H9 (cell line): ENCODE measurements around the gene TSPAN18. TPM values are rescaled to one million over a fixed set of nuclear protein-coding genes. Genes with fewer than 3 reads are reported as not detected.

Source experiments
- DNase-seq: peaks from one replicate; pipeline ENCODE4 v3.0.0-alpha.2; 2017
- H2AFZ ChIP-seq: one replicate; pipeline ENCODE4 v1.6.1; 2013; ENCODE audit warnings: mild to moderate bottlenecking, low read length, control low read depth, moderate library complexity
- H2AK5ac ChIP-seq: 2 replicates; pipeline ENCODE4 v1.6.1; 2013; ENCODE audit warnings: low read length, control low read depth, mixed read lengths; ENCODE audit not compliant: insufficient read length
- H2BK120ac ChIP-seq: one replicate; pipeline ENCODE4 v1.6.1; 2013; ENCODE audit warnings: low read depth, mild to moderate bottlenecking, low read length, control low read depth, inconsistent platforms; ENCODE audit not compliant: poor library complexity, severe bottlenecking
- H2BK12ac ChIP-seq: 2 replicates; pipeline ENCODE4 v1.6.1; 2013; ENCODE audit warnings: low read length, control low read depth, mixed read lengths, low read depth; ENCODE audit not compliant: insufficient read length
- H2BK15ac ChIP-seq: 2 replicates; pipeline ENCODE4 v1.6.1; 2013; ENCODE audit warnings: low read depth, low read length, control low read depth
- H2BK20ac ChIP-seq: one replicate; pipeline ENCODE4 v1.6.1; 2013; ENCODE audit warnings: low read depth, mild to moderate bottlenecking, low read length, control low read depth, inconsistent platforms; ENCODE audit not compliant: poor library complexity, severe bottlenecking
- H2BK5ac ChIP-seq: 2 replicates; pipeline ENCODE4 v1.6.1; 2013; ENCODE audit warnings: low read length, control low read depth, mixed read lengths; ENCODE audit not compliant: insufficient read length
- H3K14ac ChIP-seq: 2 replicates; pipeline ENCODE4 v1.6.1; 2013; ENCODE audit warnings: low read length, control low read depth; ENCODE audit not compliant: insufficient read depth
- H3K18ac ChIP-seq: 2 replicates; pipeline ENCODE4 v1.6.1; 2013; ENCODE audit warnings: low read depth, mild to moderate bottlenecking, mixed read lengths, low read length, control low read depth; ENCODE audit not compliant: insufficient read length
- H3K23ac ChIP-seq: 2 replicates; pipeline ENCODE4 v1.6.1; 2013; ENCODE audit warnings: low read length, control low read depth, mixed read lengths, low read depth; ENCODE audit not compliant: insufficient read length
- H3K23me2 ChIP-seq: 2 replicates; pipeline ENCODE4 v1.6.1; 2013; ENCODE audit warnings: low read depth, mild to moderate bottlenecking, mixed read lengths, low read length, control low read depth; ENCODE audit not compliant: insufficient read length, poor library complexity, severe bottlenecking
- H3K27ac ChIP-seq: 2 replicates; pipeline ENCODE4 v1.5.1; 2013; ENCODE audit warnings: low read length, control low read depth, mixed read lengths, low read depth; ENCODE audit not compliant: insufficient read length
- H3K27me3 ChIP-seq: 2 replicates; pipeline ENCODE4 v1.6.1; 2013; ENCODE audit warnings: low read length, control low read depth, inconsistent platforms; ENCODE audit not compliant: insufficient read depth
- H3K4ac ChIP-seq: 2 replicates; pipeline ENCODE4 v1.6.1; 2013; ENCODE audit warnings: low read depth, mild to moderate bottlenecking, control low read depth, inconsistent platforms, low read length, moderate library complexity
- H3K4me1 ChIP-seq: 2 replicates; pipeline ENCODE4 v1.6.1; 2013; ENCODE audit warnings: low read length, control low read depth, inconsistent platforms; ENCODE audit not compliant: insufficient read depth
- H3K4me2 ChIP-seq: 2 replicates; pipeline ENCODE4 v1.6.1; 2013; ENCODE audit warnings: low read length, control low read depth, mixed read lengths; ENCODE audit not compliant: insufficient read length, insufficient read depth
- H3K56ac ChIP-seq: 2 replicates; pipeline ENCODE4 v1.6.1; 2013; ENCODE audit warnings: low read depth, mild to moderate bottlenecking, mixed read lengths, low read length, control low read depth; ENCODE audit not compliant: insufficient read length
- H3K79me1 ChIP-seq: 2 replicates; pipeline ENCODE4 v1.6.1; 2013; ENCODE audit warnings: low read depth, mild to moderate bottlenecking, moderate library complexity, low read length, control low read depth, inconsistent platforms; ENCODE audit not compliant: insufficient read depth, poor library complexity, severe bottlenecking
- H3K79me2 ChIP-seq: 2 replicates; pipeline ENCODE4 v1.6.1; 2013; ENCODE audit warnings: low read length, control low read depth, inconsistent platforms; ENCODE audit not compliant: insufficient read depth
- H3K9ac ChIP-seq: 2 replicates; pipeline ENCODE4 v1.6.1; 2013; ENCODE audit warnings: low read length, control low read depth, mixed read lengths; ENCODE audit not compliant: insufficient read length; ENCODE audit errors: extremely low read depth
- H3K9me3 ChIP-seq: one replicate; pipeline ENCODE4 v1.6.1; 2013; ENCODE audit warnings: low read depth, low read length, inconsistent platforms; ENCODE audit not compliant: control insufficient read depth
- H3T11ph ChIP-seq: one replicate; pipeline ENCODE4 v1.6.1; 2013; ENCODE audit warnings: mild to moderate bottlenecking, low read length, control low read depth, inconsistent platforms
- H4K20me1 ChIP-seq: one replicate; pipeline ENCODE4 v1.6.1; 2013; ENCODE audit not compliant: control insufficient read depth, insufficient read length, insufficient read depth
- H4K5ac ChIP-seq: 2 replicates; pipeline ENCODE4 v1.6.1; 2013; ENCODE audit warnings: low read depth, mild to moderate bottlenecking, mixed read lengths, low read length, control low read depth; ENCODE audit not compliant: insufficient read length
- H4K8ac ChIP-seq: replicated peaks from 2 replicates; pipeline ENCODE4 v1.6.1; 2013; ENCODE audit warnings: low read length, control low read depth, mixed read lengths, low read depth; ENCODE audit not compliant: insufficient read length
- H4K91ac ChIP-seq: 2 replicates; pipeline ENCODE4 v1.6.1; 2013; ENCODE audit warnings: low read depth, mild to moderate bottlenecking, moderate library complexity, mixed read lengths, low read length, control low read depth; ENCODE audit not compliant: insufficient read length
- H3K27ac Mint-ChIP-seq, 3 experiments: 2 replicates in 2 of 3; 3 replicates in 1 of 3; pipeline ENCODE4 v1.8.0; 2020 to 2021; ENCODE audit warnings: mixed read lengths in 3 of 3, mild to moderate bottlenecking in 1 of 3, moderate library complexity in 1 of 3
- H3K27me3 Mint-ChIP-seq: 2 replicates; pipeline ENCODE4 v1.8.0; 2021; ENCODE audit warnings: low read depth, mild to moderate bottlenecking, moderate library complexity, mixed read lengths
- H3K36me3 Mint-ChIP-seq, 3 experiments: 2 replicates in 2 of 3; 3 replicates in 1 of 3; pipeline ENCODE4 v1.8.0; 2020 to 2021; ENCODE audit warnings: low read depth in 3 of 3, mixed read lengths in 3 of 3; ENCODE audit not compliant: insufficient read depth in 1 of 3
- H3K4me1 Mint-ChIP-seq, 2 experiments: 2 replicates each; pipeline ENCODE4 v1.8.0; 2020; ENCODE audit warnings: mixed read lengths in 2 of 2
- H3K4me3 Mint-ChIP-seq, 2 experiments: 2 replicates in 1 of 2; 3 replicates in 1 of 2; pipeline ENCODE4 v1.8.0; 2020 to 2021; ENCODE audit warnings: mild to moderate bottlenecking in 2 of 2, mixed read lengths in 2 of 2, moderate library complexity in 1 of 2
- H3K9me3 Mint-ChIP-seq, 2 experiments: 2 replicates in 1 of 2; 3 replicates in 1 of 2; pipeline ENCODE4 v1.8.0; 2020; ENCODE audit warnings: mild to moderate bottlenecking in 2 of 2, mixed read lengths in 2 of 2, moderate library complexity in 1 of 2
- CTCF ChIP-seq: fragments of 200-600 bp; sonication (generic); conservative IDR thresholded peaks from 3 replicates; pipeline ENCODE4 v1.8.0; 2021; ENCODE audit warnings: antibody characterized with exemption, mild to moderate bottlenecking
- total RNA-seq: library from RNA; stranded (reverse); gene quantifications from 2 replicates; pipeline ENCODE4 v1.2.1, GENCODE V29; 2021

TSPAN18 gene
- total RNA-seq, 1 experiment from 2014 or later: 25.3 TPM

GRCh38 chr11:44913502-44913901 is 186.7 kb downstream of the TSPAN18 start:
- H2BK15ac ChIP-seq: no peak overlapping the region
- Mint-ChIP-seq H3K36me3 (no peaks in the 10 kb centered on the region), H3K27me3 (peaks cover 2% of the 10 kb centered on the region), H3K4me1 (peaks cover 21 to 31% of the 10 kb centered on the region in 2 experiments), H3K27ac (no peak overlapping the region), H3K4me3 (no peak overlapping the region), H3K9me3 (no peaks in the 10 kb centered on the region; a peak in 1 of 5 replicates)
- H3K79me2 ChIP-seq: no peaks in the 10 kb centered on the region
- no peak overlapping the region for H2BK120ac ChIP-seq
- DNase-seq: no peak
- H2BK12ac ChIP-seq: no peak overlapping the region
- no peak overlapping the region for H2AFZ ChIP-seq
- H3K14ac ChIP-seq: no peak overlapping the region
- no peak overlapping the region for H3K23ac ChIP-seq
- peaks cover 2% of the 10 kb centered on the region; the same call in 1 of the 2 replicates for H3K4me1 ChIP-seq
- TF ChIP-seq CTCF: no peak
- H4K20me1 ChIP-seq: no peaks in the 10 kb centered on the region
- no peak overlapping the region for H3T11ph ChIP-seq
- H3K9me3 ChIP-seq: no peaks in the 10 kb centered on the region
- no peaks in the 10 kb centered on the region for H3K79me1 ChIP-seq
- no peak overlapping the region for H2BK20ac ChIP-seq
- H3K4me2 ChIP-seq: no peak overlapping the region
- H4K5ac ChIP-seq: no peak overlapping the region
- no peak overlapping the region for H3K9ac ChIP-seq
- H3K4ac ChIP-seq: no peak overlapping the region
- H3K23me2 ChIP-seq: no peaks in the 10 kb centered on the region
- no peak overlapping the region for H4K91ac ChIP-seq
- H3K56ac ChIP-seq: no peak overlapping the region
- no peak overlapping the region for H3K27ac ChIP-seq
- H2BK5ac ChIP-seq: no peak overlapping the region
- H3K27me3 ChIP-seq: no peaks in the 10 kb centered on the region
- no peak overlapping the region for H2AK5ac ChIP-seq
- H3K18ac ChIP-seq: no peak overlapping the region
- no peak overlapping the region for H4K8ac ChIP-seq
